Mucosa of rectum (tissue), 2 donors: ENCODE measurements around the gene JAM3.

Source experiments
- H3K27ac ChIP-seq, 2 donors: one replicate each; pipeline ENCODE4 v1.7.0; 2013; ENCODE audit warnings: inconsistent platforms in 2 of 2, low read depth in 2 of 2, low read length in 2 of 2
- H3K27me3 ChIP-seq, 2 donors: one replicate each; pipeline ENCODE4 v1.7.0; 2013; ENCODE audit warnings: low read length in 2 of 2; ENCODE audit not compliant: control insufficient read depth in 2 of 2, insufficient read depth in 2 of 2
- H3K36me3 ChIP-seq, 2 donors: one replicate each; pipeline ENCODE4 v1.7.0; 2013; ENCODE audit warnings: low read length in 2 of 2; ENCODE audit not compliant: control insufficient read depth in 2 of 2, insufficient read depth in 2 of 2
- H3K4me1 ChIP-seq, 2 donors: one replicate each; pipeline ENCODE4 v1.7.0; 2013; ENCODE audit warnings: low read length in 2 of 2, mild to moderate bottlenecking in 1 of 2; ENCODE audit not compliant: control insufficient read depth in 2 of 2, insufficient read depth in 2 of 2
- H3K4me3 ChIP-seq, 2 donors: one replicate each; pipeline ENCODE4 v1.7.0; 2013; ENCODE audit warnings: low read length in 2 of 2
- H3K9ac ChIP-seq, 2 donors: one replicate each; pipeline ENCODE4 v1.7.0; 2013; ENCODE audit warnings: low read length in 2 of 2, low read depth in 1 of 2, mild to moderate bottlenecking in 1 of 2
- H3K9me3 ChIP-seq, 2 donors: one replicate each; pipeline ENCODE4 v1.7.0; 2013; ENCODE audit warnings: low read length in 2 of 2; ENCODE audit not compliant: control insufficient read depth in 2 of 2
- donor health status: healthy.
- donor health status: Normal muscosa, but diverticular disease.

The JAM3 gene

GRCh38 chr11:134047586-134047999 lies 21.3 kb upstream of the JAM3 start:
- peaks cover 3 to 4% of the 10 kb centered on the region in 2 donors for H3K27me3 ChIP-seq
- H3K4me3 ChIP-seq: no peak overlapping the region
- peak overlapping the region in 1 of 2 donors; percentile 34 for H3K27ac ChIP-seq
- no peaks in the 10 kb centered on the region for H3K9me3 ChIP-seq
- H3K9ac ChIP-seq: peak overlapping the region in 1 of 2 donors; percentile 3
- peaks cover 2 to 7% of the 10 kb centered on the region in 2 donors for H3K4me1 ChIP-seq
- no peaks in the 10 kb centered on the region for H3K36me3 ChIP-seq

GRCh38 chr11:134048028-134048427 lies 20.8 kb upstream of the JAM3 start:
- Histone ChIP-seq H3K36me3 (no peaks in the 10 kb centered on the region), H3K4me1 (peaks cover 2 to 7% of the 10 kb centered on the region in 2 donors), H3K27ac (no peak overlapping the region), H3K4me3 (no peak overlapping the region), H3K9ac (no peak overlapping the region), H3K27me3 (peaks cover 3 to 4% of the 10 kb centered on the region in 2 donors), H3K9me3 (no peaks in the 10 kb centered on the region)

GRCh38 chr11:134049303-134049702 lies 19.6 kb upstream of the JAM3 start:
- Histone ChIP-seq H3K9ac (no peak overlapping the region), H3K4me1 (peaks cover 2 to 7% of the 10 kb centered on the region in 2 donors), H3K27me3 (peaks cover 3 to 4% of the 10 kb centered on the region in 2 donors), H3K4me3 (no peak overlapping the region), H3K9me3 (no peaks in the 10 kb centered on the region), H3K27ac (no peak overlapping the region), H3K36me3 (no peaks in the 10 kb centered on the region)

- Histone ChIP-seq H3K36me3 (no peaks in the 10 kb centered on the region), H3K9me3 (no peaks in the 10 kb centered on the region), H3K27me3 (peaks cover 3 to 4% of the 10 kb centered on the region in 2 donors), H3K9ac (peak overlapping the region; percentile 70 to 81), H3K4me3 (peak overlapping the region; percentile 82 to 84), H3K4me1 (peaks cover 2 to 7% of the 10 kb centered on the region in 2 donors), H3K27ac (peak overlapping the region; percentile 94 to 96)
These were observed 18.1 kb upstream of the JAM3 start for GRCh38 chr11:134050541-134051383.

GRCh38 chr11:134052395-134052987 lies 16.4 kb upstream of the JAM3 start:
- Histone ChIP-seq H3K4me3 (no peak overlapping the region), H3K4me1 (peaks cover 2 to 7% of the 10 kb centered on the region in 2 donors), H3K36me3 (no peaks in the 10 kb centered on the region), H3K27ac (no peak overlapping the region), H3K9me3 (no peaks in the 10 kb centered on the region), H3K27me3 (peaks cover 3 to 4% of the 10 kb centered on the region in 2 donors), H3K9ac (no peak overlapping the region)

- peaks cover under 1 to 4% of the 10 kb centered on the region in 2 donors for H3K27me3 ChIP-seq
- H3K27ac ChIP-seq: no peak overlapping the region
- H3K9ac ChIP-seq: no peak overlapping the region
- H3K4me3 ChIP-seq: no peak overlapping the region
- no peaks in the 10 kb centered on the region for H3K9me3 ChIP-seq
- no peaks in the 10 kb centered on the region for H3K36me3 ChIP-seq
- H3K4me1 ChIP-seq: peaks cover 2 to 7% of the 10 kb centered on the region in 2 donors
These were observed 15.6 kb upstream of the JAM3 start for GRCh38 chr11:134052988-134053945.

GRCh38 chr11:134055029-134055428 lies 13.8 kb upstream of the JAM3 start:
- H3K27me3 ChIP-seq: peaks cover 0 to 3% of the 10 kb centered on the region in 2 donors
- no peak overlapping the region for H3K9ac ChIP-seq
- no peaks in the 10 kb centered on the region for H3K36me3 ChIP-seq
- peaks cover 2 to 6% of the 10 kb centered on the region in 2 donors for H3K4me1 ChIP-seq
- no peak overlapping the region for H3K27ac ChIP-seq
- no peaks in the 10 kb centered on the region for H3K9me3 ChIP-seq
- no peak overlapping the region for H3K4me3 ChIP-seq

- Histone ChIP-seq H3K4me1 (no peaks in the 10 kb centered on the region), H3K9me3 (no peaks in the 10 kb centered on the region), H3K27me3 (peaks cover 7 to 8% of the 10 kb centered on the region in 2 donors), H3K9ac (no peak overlapping the region), H3K4me3 (no peak overlapping the region), H3K27ac (no peak overlapping the region), H3K36me3 (no peaks in the 10 kb centered on the region)
These were observed 8.6 kb upstream of the JAM3 start for GRCh38 chr11:134060316-134060715.

GRCh38 chr11:134062265-134063123 lies 6.4 kb upstream of the JAM3 start:
- Histone ChIP-seq H3K27me3 (peaks cover 10 to 14% of the 10 kb centered on the region in 2 donors), H3K9me3 (no peaks in the 10 kb centered on the region), H3K9ac (no peak overlapping the region), H3K36me3 (no peaks in the 10 kb centered on the region), H3K4me1 (no peaks in the 10 kb centered on the region), H3K4me3 (no peak overlapping the region), H3K27ac (no peak overlapping the region)
